Ovary (tissue), 9 donors: ENCODE measurements around the gene TEX28. TPM values are rescaled to one million over a fixed set of nuclear protein-coding genes. Genes with fewer than 3 reads are reported as not detected.
"Not testable (repeated sequence)": the region's sequence is repeated elsewhere in the genome, so short reads cannot be mapped to it uniquely, and the experiment has no call there.

Experiments
- DNase-seq, 5 donors: peaks; one replicate each; pipeline ENCODE4 v3.0.0-alpha.2; 2019 to 2020
- H3K27ac ChIP-seq, 2 donors: fragments of 200-600 bp; one replicate each; pipeline versions ENCODE4 v1.5.1 to v1.8.0; 2019 to 2022
- H3K27me3 ChIP-seq: fragments of 200-600 bp; one replicate; pipeline ENCODE4 v1.8.0; 2022
- H3K36me3 ChIP-seq: fragments of 200-600 bp; sonication (generic); one replicate; pipeline ENCODE4 v1.5.1; 2019
- H3K4me1 ChIP-seq: one replicate; pipeline ENCODE4 v1.8.1; 2013; ENCODE audit warnings: mild to moderate bottlenecking, moderate library complexity; ENCODE audit not compliant: insufficient read depth
- H3K4me3 ChIP-seq: fragments of 200-600 bp; sonication (generic); one replicate; pipeline ENCODE4 v1.5.1; 2017
- H3K9me3 ChIP-seq, 2 donors: fragments of 200-600 bp in 1 of 2; sonication (generic) in 1 of 2; one replicate each; pipeline versions ENCODE4 v1.5.1 to v1.8.1; 2013 to 2019; ENCODE audit warnings: mild to moderate bottlenecking in 1 of 2, moderate library complexity in 1 of 2
- CTCF ChIP-seq, 3 donors: fragments of 450-650 bp in 2 of 3; fragments of 200-600 bp in 1 of 3; IDR thresholded peaks; one replicate each; pipeline versions ENCODE4 v1.5.1 to v1.8.0; 2016 to 2022; ENCODE audit warnings: antibody characterized with exemption in 3 of 3, mild to moderate bottlenecking in 1 of 3
- EP300 ChIP-seq: sonication (generic); formaldehyde crosslinking; IDR thresholded peaks from one replicate; pipeline ENCODE4 v1.6.1; 2017; ENCODE audit warnings: antibody characterized with exemption
- POLR2A ChIP-seq: fragments of 450-650 bp; IDR thresholded peaks from one replicate; pipeline ENCODE4 v1.6.1; 2017; ENCODE audit warnings: antibody characterized with exemption, mild to moderate bottlenecking, moderate library complexity
- WGBS, 3 donors: extraction: QIAGEN DNeasy Blood & Tissue Kit in 1 of 3; methylation state at CpG; one replicate each; pipeline versions ENCODE4 v1.1.5 to v1.1.7; 2013 to 2017; 5-methylcytosine and 5-hydroxymethylcytosine counted together
- intact Hi-C, 4 donors: fragments of 100-400 bp; cut with DNase I; formaldehyde crosslinking; loops; one replicate each; pipeline versions ENCODE4 v1.11.0 to v1.15.1; 2022 to 2023
- polyA plus RNA-seq, 2 donors: library from polyadenylated mRNA; stranded (reverse); fragments of 200-250 nt in 1 of 2; fragments of 350-450 nt in 1 of 2; fragmentation: Illumina TruSeq in 1 of 2; extraction: RNeasy Lipid Tissue Mini Kit (QIAGEN cat#74804) in 1 of 2; gene quantifications; one replicate each; pipeline ENCODE4 v1.2.3, GENCODE V29; 2013 to 2014
- total RNA-seq, 7 donors: library from RNA; depleted of rRNA in 2 of 7; stranded (reverse); fragments of >200 nt in 2 of 7; fragmentation: NEBNext Ultra II Directional in 3 of 7; extraction: Animal tissue kit (Norgen Biotek cat#: 25700) in 3 of 7; gene quantifications; one replicate each; pipeline versions ENCODE4 v1.1.0 to v1.2.4, GENCODE V29; 2016 to 2023
- donor health status: DM: no; HTN: no; CAD: no; lungs with moderate emphysema.
- donor health status: DM: no; HTN: no; CAD: no.
- donor health status: Bipolar disorder and iron deficiency.
- donor health status: DM: yes; HTN: yes; CAD: no.
- donor health status: DM: no; HTN: no; CAD: no.
- donor health status: DM: yes; HTN: yes; CAD: no.

The TEX28 gene
- total and polyA plus RNA-seq, 9 donors = not detected

DNA sequence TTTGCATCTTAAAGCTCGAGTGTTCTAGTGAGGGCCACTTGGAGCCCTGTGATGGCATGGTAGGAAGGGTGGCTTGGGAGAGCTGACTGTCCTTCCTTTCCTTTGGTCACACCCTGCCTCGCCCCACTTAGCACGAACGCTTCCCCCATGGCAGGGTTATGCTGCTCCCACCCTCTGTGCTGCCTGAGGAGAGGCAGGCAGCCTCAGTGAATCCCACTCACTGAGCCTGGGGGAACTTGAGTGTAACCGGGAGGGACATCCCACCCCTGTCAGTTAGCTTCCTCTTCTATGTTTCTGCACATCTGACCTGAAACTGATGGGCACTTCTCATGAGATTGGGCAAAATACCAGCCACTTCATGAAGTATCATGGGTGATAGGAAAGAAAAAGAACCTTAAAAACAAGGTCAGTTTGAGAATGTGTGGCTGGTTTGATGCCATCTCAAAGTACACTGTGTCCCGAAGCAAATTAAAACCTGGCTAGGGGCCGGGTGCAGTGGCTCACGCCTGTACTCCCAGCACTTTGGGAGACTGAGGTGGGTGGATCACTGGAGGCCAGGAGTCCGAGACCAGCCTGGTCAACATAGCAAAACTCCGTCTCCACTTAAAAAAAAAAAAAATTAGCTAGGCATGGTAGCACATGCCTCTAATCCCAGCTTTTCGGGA lies 10.7 kb upstream of the TEX28 start:
- TF ChIP-seq POLR2A = no peak
- no peak for TF ChIP-seq CTCF (IDR thresholded peaks at IDR 0.05)
- TF ChIP-seq EP300 = no peak
- intact Hi-C loops = no loop called here
- no peaks in the 10 kb centered on the region for H3K9me3 ChIP-seq
- H3K27me3 ChIP-seq = no peaks in the 10 kb centered on the region
- H3K4me1 ChIP-seq = no peaks in the 10 kb centered on the region
- H3K27ac ChIP-seq = no peak overlapping the region
- WGBS, 3 donors = 79 to 86% (median 79%) methylated on average over 11 of the region's 11 CpGs
- DNase-seq = no peak
- no peak overlapping the region for H3K4me3 ChIP-seq
- H3K36me3 ChIP-seq = no peaks in the 10 kb centered on the region

DNA sequence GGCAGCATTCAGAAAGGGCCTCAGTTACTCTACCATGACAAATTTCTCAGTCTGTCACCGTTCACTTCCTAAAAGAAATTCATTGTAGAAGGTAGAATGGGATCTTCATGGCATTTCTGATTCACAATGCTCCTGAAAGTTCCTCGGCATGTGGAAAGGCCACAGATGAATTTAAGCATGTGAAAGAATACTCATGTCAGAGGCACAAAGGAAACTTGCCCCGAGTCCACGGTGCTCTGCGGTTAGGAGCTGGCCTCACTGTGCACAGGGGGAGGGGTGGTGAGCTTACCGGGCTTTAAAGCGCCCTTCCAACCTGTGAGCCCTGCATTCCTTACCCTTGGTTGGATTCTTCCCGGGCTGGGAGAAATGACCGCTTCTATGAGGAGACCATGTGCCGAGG lies 9.9 kb upstream of the TEX28 start:
- H3K4me1 ChIP-seq = no peaks in the 10 kb centered on the region
- no peaks in the 10 kb centered on the region for H3K36me3 ChIP-seq
- TF ChIP-seq POLR2A (no peak), EP300 (no peak), CTCF (IDR thresholded peaks at IDR 0.05) (no peak)
- 81 to 88% (median 83%) methylated on average over 10 of the region's 10 CpGs for WGBS, 3 donors
- H3K27me3 ChIP-seq = no peaks in the 10 kb centered on the region
- H3K4me3 ChIP-seq = no peak overlapping the region
- no peaks in the 10 kb centered on the region for H3K9me3 ChIP-seq
- DNase-seq = no peak
- no peak overlapping the region for H3K27ac ChIP-seq
- intact Hi-C loops = no loop called here

GRCh38 chrX:154303476-154303875 lies 8.6 kb upstream of the TEX28 start:
- Histone ChIP-seq H3K4me1 (no peaks in the 10 kb centered on the region), H3K4me3 (no peak overlapping the region), H3K9me3 (no peaks in the 10 kb centered on the region), H3K27ac (no peak overlapping the region), H3K36me3 (no peaks in the 10 kb centered on the region), H3K27me3 (no peaks in the 10 kb centered on the region)
- DNase-seq = no peak
- TF ChIP-seq CTCF (IDR thresholded peaks at IDR 0.05) (no peak), POLR2A (no peak), EP300 (no peak)
- intact Hi-C loops = no loop called here
- 51 to 60% (median 57%) methylated on average over 8 of the region's 8 CpGs for WGBS, 3 donors

- H3K9me3 ChIP-seq, H3K4me1 ChIP-seq, intact Hi-C loops, H3K27ac ChIP-seq, DNase-seq, H3K36me3 ChIP-seq, H3K27me3 ChIP-seq, H3K4me3 ChIP-seq: not testable (repeated sequence)
- WGBS, 3 donors = 79 to 86% (median 80%) methylated on average over 7 of the region's 7 CpGs
Observed at GRCh38 chrX:154302998-154303397, 8.1 kb upstream of the TEX28 start.

GRCh38 chrX:154300816-154301215 lies 5.9 kb upstream of the TEX28 start:
- WGBS, 3 donors = 86 to 92% (median 91%) methylated on average over 8 of the region's 8 CpGs
- H3K9me3 ChIP-seq = no peaks in the 10 kb centered on the region
- intact Hi-C loops = no loop called here
- no peak for TF ChIP-seq POLR2A
- no peak for TF ChIP-seq CTCF (IDR thresholded peaks at IDR 0.05)
- TF ChIP-seq EP300 = no peak
- no peaks in the 10 kb centered on the region for H3K4me1 ChIP-seq
- no peak overlapping the region for H3K27ac ChIP-seq
- H3K27me3 ChIP-seq = no peaks in the 10 kb centered on the region
- no peaks in the 10 kb centered on the region for H3K36me3 ChIP-seq
- H3K4me3 ChIP-seq = no peak overlapping the region
- no peak for DNase-seq
